CD1c-positive myeloid dendritic cell (primary cell): ENCODE data around the gene USP34.
"Not testable (repeated sequence)": the region's sequence is repeated elsewhere in the genome, so short reads cannot be mapped to it uniquely, and the experiment has no call there.

ENCODE experiments used
- DNase-seq: peaks from one replicate; pipeline ENCODE4 v3.0.0-alpha.2; 2016; ENCODE audit errors: extremely low spot score

The USP34 gene

GRCh38 chr2:61426267-61426897 lies 44.5 kb downstream of the USP34 start:
- DNase-seq = peak; percentile 65

GRCh38 chr2:61425605-61426155 lies 45.2 kb downstream of the USP34 start:
- DNase-seq = no peak

GRCh38 chr2:61423714-61424113 lies 47.2 kb downstream of the USP34 start:
- DNase-seq = no peak

- DNase-seq = no peak
Measured at GRCh38 chr2:61421611-61422010, 49.3 kb downstream of the USP34 start.

- peak; percentile 46 for DNase-seq
Measured at GRCh38 chr2:61420991-61421544, 49.8 kb downstream of the USP34 start.

DNA sequence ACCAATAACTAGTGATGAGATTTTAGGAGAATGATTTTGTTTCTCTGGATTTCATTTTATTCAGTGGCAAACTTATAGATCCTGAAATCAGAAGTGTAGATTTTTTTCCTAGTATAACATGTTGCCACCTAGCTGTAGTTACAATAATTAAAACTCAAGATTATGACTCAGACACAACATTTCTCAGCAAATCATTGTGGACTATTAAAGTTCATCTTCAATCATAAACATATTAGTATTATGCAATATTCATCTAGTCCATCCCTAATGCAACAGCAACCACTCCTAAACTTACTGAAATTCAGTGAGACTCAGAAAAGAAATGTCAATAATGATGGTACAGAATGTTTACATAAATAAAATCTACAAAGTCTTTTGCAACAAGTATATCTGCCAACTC lies 51.3 kb downstream of the USP34 start:
- DNase-seq = no peak

DNA sequence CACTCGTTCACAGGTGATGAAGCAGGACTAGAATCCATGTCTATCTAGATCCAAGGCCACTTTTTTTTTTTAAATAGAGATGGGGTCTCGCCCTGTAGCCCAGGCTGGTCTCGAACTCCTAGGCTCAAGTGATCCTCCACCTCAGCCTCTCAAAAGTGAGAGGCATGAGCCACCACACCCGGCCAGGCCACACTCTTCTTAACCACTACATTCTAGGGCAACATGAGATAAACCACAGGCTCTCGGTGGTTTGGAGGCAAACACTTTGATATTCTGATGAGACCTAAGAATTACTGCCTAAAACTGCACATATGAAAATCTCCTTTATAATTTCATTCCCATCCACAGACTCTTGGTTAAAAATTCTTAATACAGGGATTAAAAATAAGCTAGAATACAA lies 51.8 kb downstream of the USP34 start:
- DNase-seq = no peak

DNA sequence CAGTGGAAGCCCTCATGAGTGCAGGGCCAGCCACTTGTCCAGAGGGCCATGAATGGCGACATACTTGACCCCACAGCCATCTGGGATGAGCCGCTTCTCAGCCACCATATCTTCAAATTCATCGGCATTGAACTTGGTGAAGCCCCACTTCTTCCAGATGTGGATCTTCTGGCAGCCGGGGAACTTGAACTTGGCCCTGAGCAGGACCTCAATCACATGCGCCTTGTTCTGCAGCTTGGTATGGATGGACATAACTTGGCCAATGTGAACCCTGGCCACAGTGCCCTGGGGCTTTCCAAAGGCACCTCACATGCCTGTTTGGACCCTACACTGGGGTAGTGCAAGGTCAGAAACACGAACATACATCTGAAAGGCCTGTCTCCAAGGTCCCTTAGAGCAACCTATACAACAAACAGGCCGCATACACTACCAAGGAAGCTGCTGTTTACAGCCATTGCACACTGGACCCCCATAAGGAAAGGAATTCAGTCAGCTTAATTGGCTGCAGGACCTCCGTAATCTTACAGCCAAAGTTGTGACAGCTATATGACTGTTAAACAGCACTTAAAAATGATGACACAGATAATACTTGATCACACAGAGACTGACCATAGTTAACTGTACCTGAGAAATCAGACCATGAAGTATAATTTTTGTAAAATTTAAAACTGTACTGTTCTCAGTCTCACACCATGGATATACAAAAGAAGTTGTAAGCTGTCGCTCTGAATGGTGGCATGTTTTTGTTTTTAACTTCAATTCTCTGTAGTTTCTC lies 53.8 kb downstream of the USP34 start:
- no peak for DNase-seq

DNA sequence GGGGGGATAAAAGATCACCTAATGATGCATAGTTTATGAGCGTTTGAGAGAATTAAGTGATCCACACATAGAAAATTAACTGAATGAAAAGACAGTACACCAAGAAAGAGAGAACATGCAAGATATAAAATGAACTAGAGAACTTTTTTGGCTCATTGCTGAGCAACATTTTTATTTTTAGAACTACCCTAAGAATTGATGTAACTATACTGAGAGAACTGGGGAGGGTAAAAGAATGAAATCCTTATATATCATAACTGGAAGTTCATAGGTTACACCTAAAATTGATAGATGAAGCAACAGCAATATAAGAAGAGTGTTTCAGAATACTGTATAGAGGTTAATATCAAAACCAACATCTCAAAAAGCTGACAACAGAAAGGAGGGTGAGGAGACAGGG lies 55.6 kb downstream of the USP34 start:
- no peak for DNase-seq

GRCh38 chr2:61414674-61415073 lies 56.2 kb downstream of the USP34 start:
- no peak for DNase-seq

- DNase-seq = no peak
Measured at GRCh38 chr2:61411109-61411508, 59.8 kb downstream of the USP34 start.

- no peak for DNase-seq
Measured at GRCh38 chr2:61410185-61410584, 60.7 kb downstream of the USP34 start.

- DNase-seq = no peak
Measured at GRCh38 chr2:61405813-61406212, 65.1 kb downstream of the USP34 start.

DNA sequence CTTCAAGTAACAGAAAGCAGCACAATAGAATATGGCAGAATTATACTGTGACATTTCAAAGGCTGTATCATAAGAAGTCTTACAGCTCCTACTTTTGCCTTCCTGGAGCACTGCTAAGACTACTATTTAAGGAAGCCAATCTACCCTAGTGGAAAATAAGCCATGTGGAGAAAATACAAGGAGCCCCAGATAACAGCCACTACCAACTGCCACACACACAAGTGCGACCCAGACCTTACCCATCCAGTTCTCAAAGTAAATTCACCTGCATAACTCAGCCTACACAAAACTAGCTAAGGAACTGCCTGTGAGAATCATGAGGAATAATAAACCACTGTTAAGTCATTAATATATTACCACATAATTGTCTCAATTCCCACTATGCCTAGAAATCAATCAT lies 66.4 kb downstream of the USP34 start:
- DNase-seq = no peak

DNA sequence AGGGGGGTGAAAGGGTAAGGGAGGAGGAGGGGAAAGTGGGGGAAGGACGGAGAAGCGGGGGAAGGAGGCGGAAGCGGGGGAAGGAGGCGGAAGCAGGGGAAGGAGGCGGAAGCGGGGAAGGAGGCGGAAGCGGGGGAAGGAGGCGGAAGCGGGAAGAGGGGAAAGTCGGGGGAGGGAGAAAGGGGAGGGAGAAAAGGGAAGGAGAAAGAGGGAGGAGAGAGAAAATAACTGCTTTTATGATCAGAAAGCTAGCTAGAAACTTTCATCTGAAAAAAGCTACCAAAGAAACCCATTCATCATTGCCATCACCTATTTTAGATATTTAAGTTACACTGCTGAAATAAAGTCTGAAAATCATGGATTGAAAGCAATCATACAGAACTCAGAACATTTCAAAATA lies 72.5 kb downstream of the USP34 start:
- no peak for DNase-seq

DNA sequence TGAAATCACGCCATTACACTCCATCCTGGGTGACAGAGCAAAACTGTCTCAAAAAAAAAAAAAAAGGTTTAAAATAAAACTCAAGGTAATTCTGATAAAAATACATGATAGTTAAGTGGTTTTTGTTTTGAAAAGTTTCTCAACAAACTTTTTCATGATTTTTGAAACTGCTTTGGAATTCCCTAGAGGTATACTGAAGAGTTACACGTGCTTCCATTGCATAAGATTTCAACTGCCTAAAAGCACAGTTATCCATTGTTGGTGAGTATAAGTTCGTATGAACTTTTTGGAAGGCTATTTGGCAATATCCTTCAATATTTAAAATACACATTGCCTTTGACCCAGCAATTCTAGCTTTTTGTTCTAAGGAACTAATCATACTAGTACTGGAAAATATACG lies 74.9 kb downstream of the USP34 start:
- no peak for DNase-seq

DNA sequence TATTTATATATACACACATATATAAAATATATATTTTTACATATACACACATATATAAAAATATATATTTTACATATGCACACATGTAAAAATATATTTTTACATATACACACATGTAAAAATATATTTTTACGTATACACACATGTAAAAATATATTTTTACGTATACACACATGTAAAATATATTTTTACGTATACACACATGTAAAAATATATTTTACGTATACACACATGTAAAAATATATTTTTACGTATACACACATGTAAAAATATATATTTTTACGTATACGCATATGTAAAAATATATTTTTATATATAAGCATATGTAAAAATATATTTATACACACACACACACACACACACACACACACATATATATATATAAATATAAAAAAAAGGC lies 83.3 kb downstream of the USP34 start:
- DNase-seq = not testable (repeated sequence)

GRCh38 chr2:61380882-61381197 lies 90.0 kb downstream of the USP34 start:
- not testable (repeated sequence) for DNase-seq

DNA sequence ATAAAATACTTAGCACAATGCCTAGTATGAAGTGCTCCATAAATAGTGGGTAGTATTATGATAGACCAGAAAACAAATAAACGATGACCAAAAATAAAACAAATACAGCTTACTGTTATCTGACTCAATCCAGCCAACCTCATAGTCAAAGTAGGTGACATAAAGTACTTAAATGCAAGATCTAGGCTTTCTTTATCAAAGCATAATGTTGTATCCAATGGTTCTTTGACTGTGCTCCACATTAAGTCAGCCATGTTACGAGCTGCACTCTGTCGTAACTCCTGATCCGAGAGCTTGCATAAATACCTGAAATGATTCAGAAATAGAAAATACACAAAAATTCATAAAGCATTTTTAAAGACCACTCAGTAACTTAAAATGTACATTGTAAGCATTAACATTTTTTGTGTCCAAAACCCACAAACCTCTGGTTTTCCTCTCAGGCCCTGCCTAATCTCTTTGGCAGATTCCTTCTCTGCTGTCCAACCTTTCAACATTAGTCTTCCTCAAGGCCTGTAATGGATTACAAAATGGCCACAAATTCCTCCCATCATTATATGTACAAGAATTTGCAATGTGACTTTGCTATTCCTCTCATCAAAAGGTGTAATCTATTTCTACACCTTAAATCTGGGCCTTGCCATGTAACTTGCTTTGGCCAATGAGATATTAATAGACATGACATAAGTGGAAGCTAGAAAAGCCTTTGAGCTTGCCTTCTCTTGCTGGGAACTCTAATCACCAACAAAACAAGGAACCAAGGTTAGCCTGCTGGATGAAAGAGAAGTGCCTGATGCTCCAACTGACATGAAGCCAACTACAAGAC lies 90.6 kb downstream of the USP34 start:
- no peak for DNase-seq

DNA sequence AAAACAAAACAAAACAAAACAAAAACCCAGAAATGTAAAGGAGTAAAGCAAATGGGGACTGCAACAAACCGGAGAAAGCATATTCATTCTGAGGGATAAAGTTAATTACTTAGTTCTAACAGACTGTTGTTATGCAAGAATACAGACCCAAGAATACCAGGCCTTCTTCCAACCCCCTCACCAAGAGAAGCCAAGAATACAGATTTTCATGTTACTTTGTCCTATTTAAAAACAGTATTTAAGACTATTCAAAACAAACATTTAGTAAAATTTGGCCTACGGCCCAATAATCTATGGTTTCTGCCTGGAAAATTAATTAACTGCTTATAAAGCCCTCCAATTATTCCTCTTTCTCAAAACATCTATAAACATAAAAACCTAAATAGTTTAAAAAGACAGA lies 91.4 kb downstream of the USP34 start:
- no peak for DNase-seq

- DNase-seq = no peak
Measured at GRCh38 chr2:61378281-61378680, 92.6 kb downstream of the USP34 start.

- no peak for DNase-seq
Measured at GRCh38 chr2:61377046-61377445, 93.8 kb downstream of the USP34 start.
